Activated T-helper 2 cell treated with anti-CD3 and anti-CD28 coated beads, Interferon-gamma antibody, Interleukin-2, Interleukin-4, amounts not matched to agents 10 μg/mL and 5 μg/mL and 100 μg/mL, durations not matched to agents 14 hours and 24 hours and 36 hours (primary cell): ENCODE measurements around the gene CYSTM1. TPM values are rescaled to one million over a fixed set of nuclear protein-coding genes. Genes with fewer than 3 reads are reported as not detected.

Experiments used
- DNase-seq: peaks from one replicate; pipeline ENCODE4 v3.0.0; 2021; ENCODE audit warnings: low spot score
- H3K27ac Mint-ChIP-seq: one replicate; pipeline ENCODE4 v1.8.0; 2021; ENCODE audit warnings: mixed read lengths
- H3K27me3 Mint-ChIP-seq: one replicate; pipeline ENCODE4 v1.8.0; 2021; ENCODE audit warnings: low read depth, mixed read lengths
- H3K36me3 Mint-ChIP-seq: one replicate; pipeline ENCODE4 v1.8.0; 2021; ENCODE audit warnings: low read depth, mixed read lengths
- H3K4me1 Mint-ChIP-seq: one replicate; pipeline ENCODE4 v1.8.0; 2021; ENCODE audit warnings: low read depth, mixed read lengths
- H3K4me3 Mint-ChIP-seq: one replicate; pipeline ENCODE4 v1.8.0; 2021; ENCODE audit warnings: low read depth, mild to moderate bottlenecking, moderate library complexity, mixed read lengths
- H3K9me3 Mint-ChIP-seq: one replicate; pipeline ENCODE4 v1.8.0; 2021; ENCODE audit warnings: mixed read lengths
- intact Hi-C: fragments of 100-400 bp; cut with micrococcal nuclease; formaldehyde crosslinking; loops from one replicate; pipeline ENCODE4 v1.15.1; 2023
- total RNA-seq: library from RNA; stranded (reverse); gene quantifications from 2 replicates; pipeline ENCODE4 v1.2.3, GENCODE V29; 2022

The CYSTM1 gene
- total RNA-seq, 1 donor from 2014 or later, result 11.3 TPM

DNA sequence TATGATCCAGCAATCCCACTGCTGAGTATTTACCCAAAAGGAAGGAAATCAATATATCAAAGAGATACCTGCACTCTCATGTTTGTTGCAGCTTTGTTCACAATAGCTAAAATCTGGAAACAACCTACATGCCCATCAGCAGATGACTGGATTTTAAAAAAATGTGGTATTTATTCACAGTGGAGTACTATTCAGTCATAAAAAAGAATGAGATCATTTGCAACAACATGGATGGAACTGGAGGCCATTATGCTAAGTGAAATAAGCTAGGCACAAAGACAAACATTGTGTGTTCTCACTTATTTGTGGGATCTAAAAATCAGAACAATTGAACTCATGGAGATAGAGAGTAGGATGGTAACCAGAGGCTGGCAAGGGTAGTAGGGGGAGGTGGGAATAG is 33.1 kb downstream of the CYSTM1 start:
- Mint-ChIP-seq H3K27me3 (peaks cover 2% of the 10 kb centered on the region), H3K36me3 (no peaks in the 10 kb centered on the region), H3K9me3 (no peaks in the 10 kb centered on the region), H3K27ac (no peak overlapping the region), H3K4me3 (no peak overlapping the region), H3K4me1 (peaks cover 10% of the 10 kb centered on the region)
- intact Hi-C loops, result no loop called here
- no peak for DNase-seq

DNA sequence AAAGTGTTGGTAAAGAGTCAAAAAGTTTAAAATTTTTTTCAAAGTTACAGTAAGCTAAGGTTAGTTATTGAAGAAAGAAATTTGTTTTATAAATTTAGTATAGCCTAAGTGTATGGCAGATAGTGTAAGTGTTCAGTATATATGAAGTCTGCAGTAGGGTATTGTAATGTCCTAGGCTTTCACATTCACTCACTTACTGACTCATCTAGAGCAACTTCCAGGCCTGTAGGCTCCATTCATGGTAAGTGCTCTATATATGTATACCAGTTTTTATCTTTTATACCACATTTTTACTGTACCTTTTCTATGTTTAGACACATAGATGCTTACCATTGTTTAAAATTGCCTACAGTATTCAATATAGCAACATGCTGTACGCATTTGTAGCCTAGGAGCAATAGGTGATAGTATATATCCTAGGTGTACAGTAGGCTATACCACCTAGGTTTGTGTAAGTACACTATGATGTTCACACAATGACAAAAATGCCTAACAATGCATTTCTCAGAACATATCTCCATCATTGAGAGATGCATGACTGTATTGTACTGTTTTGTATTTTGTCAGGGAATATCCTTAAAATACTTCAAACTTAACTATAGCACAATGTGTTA is 38.5 kb downstream of the CYSTM1 start:
- H3K27ac Mint-ChIP-seq, result no peak overlapping the region
- H3K27me3 Mint-ChIP-seq, result no peaks in the 10 kb centered on the region
- peaks cover 3% of the 10 kb centered on the region for H3K4me1 Mint-ChIP-seq
- intact Hi-C loops, result no loop called here
- no peak for DNase-seq
- no peaks in the 10 kb centered on the region for H3K9me3 Mint-ChIP-seq
- H3K36me3 Mint-ChIP-seq, result no peaks in the 10 kb centered on the region
- no peak overlapping the region for H3K4me3 Mint-ChIP-seq

DNA sequence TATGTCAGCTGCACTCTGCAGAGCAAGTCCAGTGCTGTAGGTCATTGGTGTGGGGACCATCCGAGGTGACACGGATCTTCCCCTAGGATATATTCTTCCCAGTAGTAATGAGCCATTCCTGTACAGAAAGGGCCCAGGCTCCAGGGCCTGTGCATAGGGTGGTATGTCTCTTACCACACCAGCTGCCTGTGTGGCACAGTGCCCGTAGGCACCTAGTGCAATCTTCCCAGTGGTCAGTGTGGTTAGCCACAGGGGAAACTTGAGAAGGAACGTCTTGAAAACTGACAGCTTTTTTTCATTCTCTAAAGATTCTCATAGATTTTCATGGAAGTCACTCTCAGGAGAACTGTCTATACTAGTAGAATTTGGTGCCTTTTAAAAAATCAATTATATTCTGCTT is 39.8 kb downstream of the CYSTM1 start:
- H3K27ac Mint-ChIP-seq, result no peak overlapping the region
- H3K4me1 Mint-ChIP-seq, result peaks cover 5% of the 10 kb centered on the region
- no peak overlapping the region for H3K4me3 Mint-ChIP-seq
- no peaks in the 10 kb centered on the region for H3K36me3 Mint-ChIP-seq
- no peaks in the 10 kb centered on the region for H3K9me3 Mint-ChIP-seq
- no peaks in the 10 kb centered on the region for H3K27me3 Mint-ChIP-seq
- intact Hi-C loops, result no loop called here
- DNase-seq, result no peak

DNA sequence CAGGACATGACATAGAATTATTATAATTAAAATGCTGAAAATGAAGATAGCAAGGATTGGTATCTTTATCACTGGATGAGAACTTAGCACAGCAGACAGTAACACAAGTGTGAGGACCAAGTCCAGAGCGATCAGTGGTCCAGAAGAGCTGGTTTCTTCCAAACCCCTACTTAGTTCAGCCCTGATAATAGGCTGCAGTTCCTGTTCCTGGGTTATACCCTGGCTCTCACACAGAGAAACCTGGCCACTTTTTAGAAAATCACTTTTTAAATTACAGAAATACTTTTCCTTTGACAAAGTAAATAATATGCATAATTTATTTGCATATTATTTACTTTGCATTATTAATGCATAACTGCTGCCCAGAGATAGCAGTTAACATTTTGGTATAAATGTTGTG is 40.3 kb downstream of the CYSTM1 start:
- Mint-ChIP-seq H3K4me3 (no peak overlapping the region), H3K4me1 (peaks cover 9% of the 10 kb centered on the region), H3K9me3 (no peaks in the 10 kb centered on the region), H3K27ac (no peak overlapping the region), H3K27me3 (no peaks in the 10 kb centered on the region), H3K36me3 (no peaks in the 10 kb centered on the region)
- intact Hi-C loops, result no loop called here
- DNase-seq, result no peak

DNA sequence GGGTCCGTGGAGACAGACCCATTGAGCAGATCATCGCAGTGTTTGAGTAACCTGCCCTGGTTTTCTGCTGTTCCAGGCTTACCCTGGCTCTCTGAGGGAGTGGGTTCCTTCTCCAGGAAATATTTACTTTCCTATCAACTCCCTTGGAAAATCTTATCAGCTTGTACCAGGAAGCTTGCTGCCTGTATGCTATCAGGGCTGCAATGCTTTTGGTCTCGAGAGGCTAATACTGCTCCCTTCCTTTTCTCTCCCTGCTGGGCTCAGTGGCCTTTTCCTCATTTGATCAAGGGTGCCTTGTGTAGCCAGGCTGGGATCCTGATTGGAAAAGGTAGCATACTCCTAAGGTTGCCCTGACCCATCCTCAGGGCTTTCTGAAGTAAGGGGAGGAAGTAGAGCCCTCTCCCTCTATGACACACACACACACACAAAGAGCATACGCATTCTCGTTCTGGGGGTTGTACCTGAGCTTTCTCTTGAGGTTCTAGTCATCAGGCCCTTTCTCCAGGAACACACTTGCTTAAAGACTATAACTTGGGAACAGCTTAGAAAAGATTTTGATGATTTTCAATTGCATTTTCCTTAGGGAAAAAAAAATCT is 41.6 kb downstream of the CYSTM1 start:
- no peaks in the 10 kb centered on the region for H3K27me3 Mint-ChIP-seq
- peaks cover 16% of the 10 kb centered on the region for H3K4me1 Mint-ChIP-seq
- H3K4me3 Mint-ChIP-seq, result no peak overlapping the region
- intact Hi-C loops, result no loop called here
- no peak overlapping the region for H3K27ac Mint-ChIP-seq
- H3K36me3 Mint-ChIP-seq, result no peaks in the 10 kb centered on the region
- no peak for DNase-seq
- no peaks in the 10 kb centered on the region for H3K9me3 Mint-ChIP-seq

- Mint-ChIP-seq H3K36me3 (no peaks in the 10 kb centered on the region), H3K4me1 (peaks cover 24% of the 10 kb centered on the region), H3K4me3 (no peak overlapping the region), H3K27me3 (no peaks in the 10 kb centered on the region), H3K9me3 (no peaks in the 10 kb centered on the region), H3K27ac (no peak overlapping the region)
- intact Hi-C loops, result no loop called here
- no peak for DNase-seq
Measured at GRCh38 chr5:140217299-140218026, 42.5 kb downstream of the CYSTM1 start.

DNA sequence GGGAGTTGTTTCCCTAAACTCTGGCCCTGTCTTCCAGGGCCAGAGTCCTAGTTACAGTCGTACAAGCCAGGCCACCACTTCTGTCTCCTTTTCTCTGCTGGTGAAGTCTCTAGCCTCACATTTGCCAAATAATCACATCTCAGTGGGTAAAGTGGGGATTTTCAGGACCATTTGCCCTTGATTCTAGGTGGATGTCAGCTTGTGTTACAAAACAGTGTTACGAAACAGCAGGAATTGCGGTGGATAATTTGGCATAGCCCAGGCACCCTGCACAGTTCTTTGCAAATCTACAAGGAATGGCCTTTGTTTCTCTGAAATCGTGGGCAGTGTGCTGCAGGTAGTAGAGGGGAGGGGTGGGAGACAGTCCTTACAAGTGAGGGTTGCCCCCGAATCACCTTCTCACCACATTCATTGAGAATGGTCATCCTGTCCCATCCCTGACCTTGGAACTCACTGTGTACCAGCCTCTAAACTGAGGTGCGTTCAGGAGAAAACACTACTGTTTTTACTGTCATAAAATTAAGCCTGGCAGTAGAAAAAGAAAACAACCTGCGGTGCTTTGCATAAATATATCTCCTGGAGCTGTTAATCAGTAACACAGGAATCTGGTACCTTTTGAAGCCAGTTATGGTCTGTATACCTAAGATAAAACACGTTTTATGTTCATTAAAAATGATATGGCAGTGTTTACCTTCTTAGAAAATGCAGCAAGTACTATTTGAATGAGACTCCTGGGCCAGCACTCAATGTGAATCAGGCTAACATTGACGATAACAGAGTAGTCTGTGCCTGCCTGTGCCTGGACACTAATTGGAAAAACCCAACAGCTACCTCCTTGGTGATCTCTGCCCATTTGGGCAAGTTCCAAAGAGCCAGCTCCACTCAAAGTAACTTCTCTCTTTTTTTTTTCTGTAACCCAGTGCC is 44.3 kb downstream of the CYSTM1 start:
- no peaks in the 10 kb centered on the region for H3K36me3 Mint-ChIP-seq
- no peak overlapping the region for H3K4me3 Mint-ChIP-seq
- intact Hi-C loops, result no loop called here
- H3K4me1 Mint-ChIP-seq, result peaks cover 24% of the 10 kb centered on the region
- no peaks in the 10 kb centered on the region for H3K27me3 Mint-ChIP-seq
- H3K9me3 Mint-ChIP-seq, result no peaks in the 10 kb centered on the region
- H3K27ac Mint-ChIP-seq, result no peak overlapping the region
- no peak for DNase-seq

GRCh38 chr5:140220032-140220697 is 45.2 kb downstream of the CYSTM1 start:
- Mint-ChIP-seq H3K36me3 (no peaks in the 10 kb centered on the region), H3K9me3 (no peaks in the 10 kb centered on the region), H3K27me3 (no peaks in the 10 kb centered on the region), H3K4me3 (no peak overlapping the region), H3K4me1 (peaks cover 21% of the 10 kb centered on the region), H3K27ac (no peak overlapping the region)
- intact Hi-C loops, result no loop called here
- DNase-seq, result no peak

- peaks cover 21% of the 10 kb centered on the region for H3K4me1 Mint-ChIP-seq
- H3K36me3 Mint-ChIP-seq, result no peaks in the 10 kb centered on the region
- H3K27me3 Mint-ChIP-seq, result no peaks in the 10 kb centered on the region
- H3K4me3 Mint-ChIP-seq, result no peak overlapping the region
- intact Hi-C loops, result no loop called here
- DNase-seq, result no peak
- H3K27ac Mint-ChIP-seq, result no peak overlapping the region
- H3K9me3 Mint-ChIP-seq, result no peaks in the 10 kb centered on the region
Measured at GRCh38 chr5:140220698-140221064, 45.7 kb downstream of the CYSTM1 start.

DNA sequence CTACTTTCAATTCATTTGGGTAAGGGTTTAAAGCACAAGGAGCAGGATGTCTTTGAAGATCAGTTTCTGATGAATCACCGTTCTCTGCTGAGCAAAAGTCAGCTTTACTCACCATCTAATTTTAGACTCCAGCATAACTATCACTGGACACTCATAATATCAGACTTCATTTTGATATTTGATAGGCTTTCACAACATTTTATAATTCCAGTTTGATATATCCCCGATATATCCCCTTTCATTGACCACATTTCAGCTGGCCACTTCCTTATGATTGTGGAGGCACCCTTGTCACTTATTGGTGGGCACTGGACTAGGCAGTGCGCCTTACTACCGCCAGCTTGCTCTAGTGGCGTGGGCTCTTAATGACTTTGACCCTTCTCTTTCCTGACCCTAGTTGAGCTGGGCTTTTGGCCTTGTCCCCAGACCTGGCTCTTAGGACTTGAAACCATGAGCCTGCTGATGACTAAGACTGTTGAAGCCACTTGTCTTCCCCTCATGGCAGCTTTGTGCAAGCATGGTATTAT is 46.8 kb downstream of the CYSTM1 start:
- Mint-ChIP-seq H3K27ac (no peak overlapping the region), H3K9me3 (no peaks in the 10 kb centered on the region), H3K36me3 (no peaks in the 10 kb centered on the region), H3K4me3 (no peak overlapping the region), H3K4me1 (peaks cover 21% of the 10 kb centered on the region), H3K27me3 (no peaks in the 10 kb centered on the region)
- no peak for DNase-seq
- intact Hi-C loops, result no loop called here

GRCh38 chr5:140222416-140222815 is 47.4 kb downstream of the CYSTM1 start:
- no peaks in the 10 kb centered on the region for H3K36me3 Mint-ChIP-seq
- intact Hi-C loops, result no loop called here
- H3K9me3 Mint-ChIP-seq, result no peaks in the 10 kb centered on the region
- H3K27me3 Mint-ChIP-seq, result no peaks in the 10 kb centered on the region
- DNase-seq, result no peak
- H3K27ac Mint-ChIP-seq, result no peak overlapping the region
- H3K4me1 Mint-ChIP-seq, result peaks cover 21% of the 10 kb centered on the region
- H3K4me3 Mint-ChIP-seq, result no peak overlapping the region

DNA sequence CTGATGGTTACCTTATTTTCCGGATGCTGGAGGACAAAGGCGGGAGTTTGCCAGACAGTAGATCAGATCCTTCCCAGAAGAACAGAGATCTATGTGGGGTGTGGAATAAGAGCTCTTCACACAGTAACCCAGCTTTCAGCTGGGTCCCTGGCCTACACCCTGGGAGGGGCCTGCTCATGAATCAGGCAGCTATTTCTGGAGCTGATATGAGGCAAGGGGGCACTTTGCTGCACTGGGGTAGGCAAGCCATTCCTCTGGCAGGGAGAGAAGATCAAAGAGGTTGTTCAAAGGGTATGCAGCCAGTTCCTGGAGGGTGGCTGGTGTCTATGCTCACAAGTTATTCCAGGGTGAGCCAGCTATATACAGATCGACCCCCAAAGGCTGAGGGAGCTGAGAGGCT is 48.6 kb downstream of the CYSTM1 start:
- intact Hi-C loops, result no loop called here
- no peak overlapping the region for H3K27ac Mint-ChIP-seq
- no peak for DNase-seq
- no peaks in the 10 kb centered on the region for H3K27me3 Mint-ChIP-seq
- peaks cover 21% of the 10 kb centered on the region for H3K4me1 Mint-ChIP-seq
- no peaks in the 10 kb centered on the region for H3K9me3 Mint-ChIP-seq
- no peak overlapping the region for H3K4me3 Mint-ChIP-seq
- H3K36me3 Mint-ChIP-seq, result no peaks in the 10 kb centered on the region
